Fibroblast of lung (primary cell): ENCODE data around the gene IGSF6.

ENCODE experiments used
- EZH2 ChIP-seq: IDR thresholded peaks from 2 replicates; pipeline ENCODE4 v1.5.1; 2012; ENCODE audit warnings: low read length, control low read depth, mild to moderate bottlenecking; ENCODE audit errors: missing control alignments
- TF ChIP-seq, protein P1 (sequence below), 2 donors: IDR thresholded peaks in 1 of 2; conservative IDR thresholded peaks in 1 of 2; 1 replicate in 1 of 2; 2 replicates in 1 of 2; pipeline ENCODE4 v1.5.1; 2011 to 2012; ENCODE audit warnings: low read length in 2 of 2, control low read depth in 1 of 2, inconsistent platforms in 1 of 2, low read depth in 1 of 2, mild to moderate bottlenecking in 1 of 2

DNA sequence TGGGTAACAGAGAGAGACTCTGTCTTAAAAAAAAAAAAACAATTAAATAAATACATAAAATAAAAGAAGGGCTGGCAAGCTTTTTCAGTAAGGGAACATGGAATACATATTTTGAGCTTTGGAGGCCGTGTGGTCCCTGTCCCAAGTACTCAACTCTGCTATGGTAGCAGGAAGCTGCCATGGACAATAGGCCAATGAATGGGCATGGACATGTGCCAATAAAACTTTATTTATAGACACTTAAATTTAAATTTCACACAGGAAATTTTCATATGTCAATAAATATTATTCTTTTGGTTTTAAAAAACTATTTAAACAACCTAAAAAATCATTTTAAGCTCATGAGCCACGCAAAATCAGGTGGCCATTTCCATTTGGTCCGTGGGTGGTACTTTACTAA is 15.2 kb upstream of the IGSF6 start:
- TF ChIP-seq, protein P1, sequence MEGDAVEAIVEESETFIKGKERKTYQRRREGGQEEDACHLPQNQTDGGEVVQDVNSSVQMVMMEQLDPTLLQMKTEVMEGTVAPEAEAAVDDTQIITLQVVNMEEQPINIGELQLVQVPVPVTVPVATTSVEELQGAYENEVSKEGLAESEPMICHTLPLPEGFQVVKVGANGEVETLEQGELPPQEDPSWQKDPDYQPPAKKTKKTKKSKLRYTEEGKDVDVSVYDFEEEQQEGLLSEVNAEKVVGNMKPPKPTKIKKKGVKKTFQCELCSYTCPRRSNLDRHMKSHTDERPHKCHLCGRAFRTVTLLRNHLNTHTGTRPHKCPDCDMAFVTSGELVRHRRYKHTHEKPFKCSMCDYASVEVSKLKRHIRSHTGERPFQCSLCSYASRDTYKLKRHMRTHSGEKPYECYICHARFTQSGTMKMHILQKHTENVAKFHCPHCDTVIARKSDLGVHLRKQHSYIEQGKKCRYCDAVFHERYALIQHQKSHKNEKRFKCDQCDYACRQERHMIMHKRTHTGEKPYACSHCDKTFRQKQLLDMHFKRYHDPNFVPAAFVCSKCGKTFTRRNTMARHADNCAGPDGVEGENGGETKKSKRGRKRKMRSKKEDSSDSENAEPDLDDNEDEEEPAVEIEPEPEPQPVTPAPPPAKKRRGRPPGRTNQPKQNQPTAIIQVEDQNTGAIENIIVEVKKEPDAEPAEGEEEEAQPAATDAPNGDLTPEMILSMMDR (conservative IDR thresholded peaks at IDR 0.05 in 1 of 2, IDR thresholded peaks at IDR 0.05 in 1 of 2; ENCODE audit: low read depth in 1 of 2, low read length in 2 of 2) = no peak
- TF ChIP-seq EZH2 = no peak
